Neuronal stem cell (in vitro differentiated cells): ENCODE measurements around the gene SLCO2A1.
"Not testable (repeated sequence)": the region's sequence is repeated elsewhere in the genome, so short reads cannot be mapped to it uniquely, and the experiment has no call there.

Source experiments
- DNase-seq: peaks from one replicate; pipeline ENCODE4 v3.0.0-alpha.2; 2013; ENCODE audit warnings: low spot score
- H2AFZ ChIP-seq: one replicate; pipeline ENCODE4 v1.6.1; 2013; ENCODE audit warnings: mild to moderate bottlenecking, low read length, inconsistent platforms
- H2AK5ac ChIP-seq: 2 replicates; pipeline ENCODE4 v1.6.1; 2013; ENCODE audit warnings: low read depth, mild to moderate bottlenecking, inconsistent platforms, low read length, moderate library complexity, mixed read lengths
- H2BK120ac ChIP-seq: 2 replicates; pipeline ENCODE4 v1.6.1; 2013; ENCODE audit warnings: low read depth, mild to moderate bottlenecking, inconsistent platforms, low read length, moderate library complexity, mixed read lengths
- H2BK12ac ChIP-seq: one replicate; pipeline ENCODE4 v1.6.1; 2013; ENCODE audit warnings: low read length, inconsistent platforms
- H2BK15ac ChIP-seq: 2 replicates; pipeline ENCODE4 v1.6.1; 2013; ENCODE audit warnings: mild to moderate bottlenecking, low read length, inconsistent platforms, mixed read lengths
- H2BK5ac ChIP-seq: one replicate; pipeline ENCODE4 v1.6.1; 2013; ENCODE audit warnings: inconsistent platforms, mild to moderate bottlenecking, low read length, moderate library complexity
- H3K14ac ChIP-seq: one replicate; pipeline ENCODE4 v1.6.1; 2013; ENCODE audit warnings: low read length, inconsistent platforms
- H3K18ac ChIP-seq: 2 replicates; pipeline ENCODE4 v1.6.1; 2013; ENCODE audit warnings: low read length, inconsistent platforms
- H3K23ac ChIP-seq: 2 replicates; pipeline ENCODE4 v1.6.1; 2013; ENCODE audit warnings: low read depth, mild to moderate bottlenecking, mixed read lengths, low read length, inconsistent platforms; ENCODE audit not compliant: poor library complexity
- H3K27ac ChIP-seq: replicated peaks from 3 replicates; pipeline ENCODE4 v1.5.1; 2013; ENCODE audit warnings: low read length, inconsistent platforms
- H3K27me3 ChIP-seq, 3 experiments: 2 replicates each; pipeline ENCODE4 v1.6.1; 2013; ENCODE audit warnings: low read length in 3 of 3, mild to moderate bottlenecking in 2 of 3, inconsistent platforms in 1 of 3, low read depth in 1 of 3, mixed read lengths in 1 of 3, moderate library complexity in 1 of 3; ENCODE audit not compliant: control insufficient read depth in 3 of 3, insufficient read depth in 3 of 3
- H3K36me3 ChIP-seq, 2 donors: replicated peaks in 1 of 2; 2 replicates each; pipeline ENCODE4 v1.6.1; 2013; ENCODE audit warnings: low read length in 2 of 2; ENCODE audit not compliant: control insufficient read depth in 2 of 2, insufficient read depth in 2 of 2
- H3K4ac ChIP-seq: 2 replicates; pipeline ENCODE4 v1.6.1; 2013; ENCODE audit warnings: inconsistent platforms, mild to moderate bottlenecking, low read length, moderate library complexity
- H3K4me1 ChIP-seq, 2 donors: 1 replicate in 1 of 2; 2 replicates in 1 of 2; pipeline ENCODE4 v1.6.1; 2013; ENCODE audit warnings: low read length in 2 of 2, low read depth in 1 of 2; ENCODE audit not compliant: control insufficient read depth in 2 of 2, insufficient read depth in 1 of 2
- H3K4me2 ChIP-seq: one replicate; pipeline ENCODE4 v1.6.1; 2013; ENCODE audit warnings: mild to moderate bottlenecking, low read length, inconsistent platforms; ENCODE audit not compliant: insufficient read depth, poor library complexity, severe bottlenecking
- H3K4me3 ChIP-seq, 2 donors: 2 replicates each; pipeline ENCODE4 v1.5.1; 2013; ENCODE audit warnings: low read length in 2 of 2, mild to moderate bottlenecking in 2 of 2, inconsistent platforms in 1 of 2, moderate library complexity in 1 of 2
- H3K79me1 ChIP-seq: one replicate; pipeline ENCODE4 v1.6.1; 2013; ENCODE audit warnings: low read depth, mild to moderate bottlenecking, inconsistent platforms, low read length, moderate library complexity
- H3K9ac ChIP-seq: one replicate; pipeline ENCODE4 v1.6.1; 2013; ENCODE audit warnings: mild to moderate bottlenecking, low read depth, low read length, inconsistent platforms; ENCODE audit not compliant: poor library complexity
- H3K9me3 ChIP-seq, 2 donors: replicated peaks in 1 of 2; 2 replicates each; pipeline versions ENCODE3 to v1.6.1; 2013; ENCODE audit warnings: low read length in 2 of 2, mild to moderate bottlenecking in 2 of 2, inconsistent platforms in 1 of 2, low read depth in 1 of 2, mixed read lengths in 1 of 2, moderate library complexity in 1 of 2; ENCODE audit not compliant: control insufficient read depth in 2 of 2, insufficient read depth in 1 of 2
- H4K8ac ChIP-seq: one replicate; pipeline ENCODE4 v1.6.1; 2013; ENCODE audit warnings: low read depth, mild to moderate bottlenecking, inconsistent platforms, low read length, moderate library complexity
- H4K91ac ChIP-seq: one replicate; pipeline ENCODE4 v1.6.1; 2013; ENCODE audit warnings: low read length, low read depth, mild to moderate bottlenecking, inconsistent platforms; ENCODE audit not compliant: poor library complexity
- WGBS, 2 donors: extraction: QIAGEN DNeasy Blood & Tissue Kit; methylation state at CpG; one replicate each; pipeline ENCODE4 v1.1.7; 2013; ENCODE audit warnings: missing lambda C conversion rate in 2 of 2, mixed read lengths in 1 of 2; ENCODE audit not compliant: insufficient read length in 2 of 2, insufficient replicate concordance in 1 of 2; ENCODE audit errors: extremely low coverage in 2 of 2; 5-methylcytosine and 5-hydroxymethylcytosine counted together

Gene SLCO2A1

DNA sequence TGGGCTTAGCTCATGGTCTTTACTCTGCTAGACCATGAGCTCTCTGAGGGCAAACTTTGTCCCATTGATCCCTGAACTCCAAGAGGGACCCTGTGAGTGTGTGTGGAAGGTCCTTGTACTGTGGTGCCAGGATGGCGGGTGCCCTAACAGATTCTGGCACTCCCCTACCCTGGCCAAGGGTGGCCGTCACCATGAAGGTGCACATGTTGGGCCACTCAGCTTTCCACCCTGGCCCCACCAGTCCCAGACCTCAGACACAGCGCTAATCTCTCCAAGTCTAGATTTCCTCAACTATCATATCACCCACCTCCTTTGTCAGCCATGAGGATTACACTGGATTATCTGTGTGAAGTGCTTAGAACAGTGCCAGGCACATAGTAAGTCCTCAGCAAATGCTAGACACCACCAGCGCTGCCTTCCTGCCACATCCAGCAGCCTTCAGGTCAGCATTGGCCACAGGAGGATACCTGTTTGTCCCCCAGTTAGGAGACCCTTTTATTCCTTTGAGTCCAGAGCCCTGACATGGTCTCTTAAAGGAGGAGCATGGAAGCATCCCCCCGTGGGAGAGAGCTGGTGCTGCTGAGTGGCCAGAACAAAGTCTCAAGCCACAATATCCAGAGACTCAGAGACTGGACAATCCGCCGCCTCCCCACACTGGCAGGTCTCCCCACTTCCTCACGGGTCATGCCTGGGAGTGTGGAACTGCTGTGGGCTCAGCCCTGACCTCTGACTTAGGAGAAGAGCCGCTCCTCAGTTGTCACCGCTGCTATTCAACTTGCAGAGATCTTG lies 44.5 kb upstream of the SLCO2A1 start:
- WGBS, 2 donors: no CpG with 5 or more reads among the region's 10 CpGs

DNA sequence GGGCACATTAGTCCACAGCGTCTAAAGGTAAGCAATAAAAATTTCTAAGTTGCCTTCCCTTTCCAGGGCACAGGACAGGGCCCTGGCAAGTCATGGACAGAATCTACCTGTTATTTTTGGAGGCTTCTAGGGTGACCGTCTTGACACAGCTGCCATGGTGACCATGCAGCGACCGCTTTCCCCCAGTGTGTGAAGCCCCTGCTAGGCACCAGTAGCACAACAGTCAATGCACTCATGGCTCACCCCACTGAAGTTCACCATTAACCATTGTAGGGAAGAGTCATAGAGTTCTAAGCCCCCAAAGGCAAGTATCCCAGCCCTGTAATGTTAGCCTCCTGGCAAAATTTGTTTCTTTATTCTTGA lies 43.8 kb upstream of the SLCO2A1 start:
- H3K9me3 ChIP-seq: no peaks in the 10 kb centered on the region
- WGBS, 2 donors: no CpG with 5 or more reads among the region's 4 CpGs
- H3K4me2 ChIP-seq: no peak overlapping the region
- no peak overlapping the region for H3K4me3 ChIP-seq
- H3K79me1 ChIP-seq: no peaks in the 10 kb centered on the region
- no peak overlapping the region for H3K27ac ChIP-seq
- H3K23ac ChIP-seq: no peak overlapping the region
- no peak overlapping the region for H2BK12ac ChIP-seq
- H4K8ac ChIP-seq: no peak overlapping the region
- H2BK15ac ChIP-seq: no peak overlapping the region
- H2AK5ac ChIP-seq: peak overlapping the region; percentile 43
- no peak overlapping the region for H3K14ac ChIP-seq
- H2AFZ ChIP-seq: no peak overlapping the region
- peak overlapping the region; percentile 90 for H2BK5ac ChIP-seq
- H3K4me1 ChIP-seq: peaks cover 5 to 16% of the 10 kb centered on the region in 2 donors
- H3K18ac ChIP-seq: no peak overlapping the region
- peak overlapping the region; percentile 48 for H2BK120ac ChIP-seq
- DNase-seq: no peak
- H3K36me3 ChIP-seq: no peaks in the 10 kb centered on the region
- no peaks in the 10 kb centered on the region for H3K27me3 ChIP-seq
- no peak overlapping the region for H4K91ac ChIP-seq
- no peak overlapping the region for H3K4ac ChIP-seq
- H3K9ac ChIP-seq: no peak overlapping the region

More for the DNA sequence above, 44.5 kb upstream of the SLCO2A1 start:
- no peak overlapping the region for H2BK12ac ChIP-seq
- no peak overlapping the region for H3K4ac ChIP-seq
- H3K18ac ChIP-seq: peak overlapping the region; percentile 9
- no peak overlapping the region for H3K23ac ChIP-seq
- H3K9me3 ChIP-seq: peaks cover 0 to 1% of the 10 kb centered on the region in 2 donors
- H2BK120ac ChIP-seq: no peak overlapping the region
- H2AK5ac ChIP-seq: peak overlapping the region; percentile 14
- no peak overlapping the region for H3K27ac ChIP-seq
- no peak overlapping the region for H3K9ac ChIP-seq
- no peak overlapping the region for H2AFZ ChIP-seq
- H2BK15ac ChIP-seq: no peak overlapping the region
- H3K79me1 ChIP-seq: no peaks in the 10 kb centered on the region
- H3K36me3 ChIP-seq: no peaks in the 10 kb centered on the region
- no peak overlapping the region for H2BK5ac ChIP-seq
- no peak for DNase-seq
- H4K91ac ChIP-seq: no peak overlapping the region
- no peaks in the 10 kb centered on the region for H3K27me3 ChIP-seq
- no peak overlapping the region for H3K14ac ChIP-seq
- no peak overlapping the region for H3K4me2 ChIP-seq
- H4K8ac ChIP-seq: no peak overlapping the region
- peaks cover 5 to 16% of the 10 kb centered on the region in 2 donors for H3K4me1 ChIP-seq
- no peak overlapping the region for H3K4me3 ChIP-seq

DNA sequence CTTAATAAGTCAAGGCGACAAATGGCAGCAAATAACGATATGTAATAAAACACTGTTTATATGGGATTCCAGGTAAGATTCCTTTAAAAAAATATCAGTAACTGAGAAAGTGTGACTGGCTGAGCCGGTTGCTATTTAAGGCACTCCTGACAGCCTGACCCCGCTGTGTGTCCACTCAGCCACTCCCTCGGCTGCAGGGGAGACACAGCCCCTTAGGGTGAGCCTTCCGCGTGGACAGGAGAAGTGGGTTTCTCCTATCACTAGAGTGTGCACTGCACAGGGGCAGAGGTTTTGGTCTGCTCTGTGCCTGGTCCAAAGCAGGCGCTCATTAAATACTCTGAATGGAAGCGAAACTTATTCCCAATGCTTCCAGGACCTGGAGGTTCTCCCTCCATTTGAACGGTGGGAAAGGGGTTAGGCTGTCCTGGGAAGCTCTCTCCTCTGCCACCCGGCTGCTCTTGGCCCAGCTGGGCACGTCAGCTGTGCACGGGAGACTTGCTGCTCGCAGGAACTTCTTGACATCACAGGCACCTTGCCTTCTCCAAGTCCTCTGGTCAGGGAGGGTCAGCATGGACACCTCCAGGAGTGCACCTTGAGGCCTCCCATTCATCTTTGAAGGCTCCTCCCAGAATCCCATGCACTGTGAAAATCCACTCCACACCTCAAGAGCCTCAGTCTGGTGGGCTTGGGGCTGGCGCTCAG lies 43.3 kb upstream of the SLCO2A1 start:
- Histone ChIP-seq H3K4me3 (no peak overlapping the region), H3K36me3 (no peaks in the 10 kb centered on the region), H3K4ac (no peak overlapping the region), H3K23ac (no peak overlapping the region), H2BK12ac (no peak overlapping the region), H3K27me3 (no peaks in the 10 kb centered on the region), H3K4me1 (peaks cover 5 to 16% of the 10 kb centered on the region in 2 donors), H3K18ac (peak overlapping the region; percentile 73), H4K8ac (no peak overlapping the region), H2BK5ac (peak overlapping the region; percentile 90), H3K79me1 (no peaks in the 10 kb centered on the region), H3K27ac (no peak overlapping the region), H3K14ac (no peak overlapping the region), H2AFZ (no peak overlapping the region), H4K91ac (no peak overlapping the region), H3K9me3 (no peaks in the 10 kb centered on the region), H2AK5ac (peak overlapping the region; percentile 43), H3K9ac (no peak overlapping the region), H3K4me2 (no peak overlapping the region), H2BK120ac (peak overlapping the region; percentile 48), H2BK15ac (peak overlapping the region; percentile 28)
- no peak for DNase-seq
- no CpG with 5 or more reads among the region's 15 CpGs for WGBS, 2 donors

DNA sequence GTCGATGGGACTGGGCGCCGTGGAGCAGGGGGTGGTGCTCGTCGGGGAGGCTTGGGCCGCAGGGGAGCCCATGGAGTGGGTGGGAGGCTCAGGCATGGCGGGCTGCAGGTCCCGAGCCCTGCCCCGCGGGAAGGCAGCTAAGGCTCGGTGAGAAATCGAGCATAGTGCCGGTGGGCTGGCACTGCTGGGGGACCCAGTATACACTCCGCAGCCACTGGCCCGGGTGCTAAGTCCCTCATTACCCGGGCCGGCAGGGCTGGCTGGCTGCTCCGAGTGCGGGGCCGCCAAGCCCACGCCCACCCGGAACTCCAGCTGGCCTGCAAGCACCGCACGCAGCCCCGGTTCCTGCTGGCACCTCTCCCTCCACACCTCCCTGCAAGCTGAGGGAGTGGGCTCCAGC lies 40.6 kb upstream of the SLCO2A1 start:
- H3K9ac ChIP-seq, H3K27me3 ChIP-seq, H2AFZ ChIP-seq, H3K23ac ChIP-seq, H3K79me1 ChIP-seq, H3K4me3 ChIP-seq, H3K36me3 ChIP-seq, H2BK12ac ChIP-seq, H3K14ac ChIP-seq, H2BK15ac ChIP-seq, H3K4me2 ChIP-seq, H4K91ac ChIP-seq, H2BK120ac ChIP-seq, H3K9me3 ChIP-seq, H3K4ac ChIP-seq, DNase-seq, H4K8ac ChIP-seq, H2AK5ac ChIP-seq: not testable (repeated sequence)
- H3K18ac ChIP-seq: peak overlapping the region; percentile 62
- H2BK5ac ChIP-seq: peak overlapping the region; percentile 17
- H3K4me1 ChIP-seq: peaks cover 5 to 22% of the 10 kb centered on the region in 2 donors
- no CpG with 5 or more reads among the region's 25 CpGs for WGBS, 2 donors
- peak overlapping the region; percentile 95 for H3K27ac ChIP-seq
